Activated gamma-delta T cell (primary cell): ENCODE measurements around the gene HRK.

Source experiments
- DNase-seq: peaks from one replicate; lab custom pipeline; 2025; lab: John Stamatoyannopoulos, UW

HRK gene

DNA sequence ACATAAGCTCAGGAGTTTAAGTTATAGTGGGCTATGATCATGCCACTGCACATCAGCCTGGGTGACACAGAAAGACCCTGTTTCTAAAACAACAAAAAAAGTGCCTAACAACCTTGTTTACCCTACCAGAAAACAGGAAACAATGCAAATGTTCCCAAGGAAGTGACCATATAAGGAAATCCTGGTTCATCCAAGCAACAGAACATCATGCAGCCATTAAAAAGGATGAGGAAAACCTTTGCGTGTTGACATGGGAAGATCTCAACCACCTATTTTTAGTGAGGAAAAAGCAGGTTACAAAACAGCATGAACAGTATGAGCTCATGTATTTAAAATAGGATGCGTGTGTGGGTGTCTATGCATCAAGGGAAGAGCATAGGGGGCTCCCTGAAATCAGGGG, 13.7 kb downstream of the HRK start:
- no peak for DNase-seq

DNA sequence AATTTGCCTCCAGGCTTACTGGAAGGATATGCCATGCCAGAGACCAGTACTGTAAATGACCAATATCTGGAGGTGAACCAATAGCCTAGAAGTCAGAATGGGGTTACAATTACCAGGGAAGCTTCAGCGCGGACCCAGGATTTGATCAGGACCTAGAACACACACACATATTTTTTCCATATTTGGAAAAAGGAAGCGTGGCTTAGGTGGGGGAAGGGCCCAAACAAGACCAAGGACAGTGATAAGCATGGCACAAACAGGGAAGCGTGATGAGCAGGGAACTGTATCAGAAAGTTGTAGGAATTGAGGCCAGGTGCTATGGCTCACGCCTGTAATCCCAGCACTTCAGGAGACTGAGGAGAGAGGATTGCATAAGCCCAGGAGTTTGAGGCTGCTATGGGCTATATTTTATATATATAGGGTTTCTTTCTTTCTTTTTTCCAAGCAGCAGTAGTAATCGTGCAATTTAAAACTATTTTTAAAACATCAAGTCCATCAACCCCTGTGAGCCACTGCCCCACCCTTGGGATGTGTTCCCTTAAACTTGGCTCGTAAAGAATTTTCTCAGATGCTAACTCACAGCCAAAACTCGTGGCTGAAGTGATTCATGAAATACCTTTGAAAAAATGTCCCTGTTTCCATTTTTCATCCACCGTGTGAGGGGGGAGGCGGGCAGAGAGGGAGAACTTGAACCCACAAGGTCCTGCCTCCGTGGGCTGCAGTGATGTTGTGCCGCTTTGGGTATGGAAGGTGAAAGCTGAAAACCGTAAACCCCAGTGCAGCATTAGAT, 16.7 kb downstream of the HRK start:
- DNase-seq: no peak

DNA sequence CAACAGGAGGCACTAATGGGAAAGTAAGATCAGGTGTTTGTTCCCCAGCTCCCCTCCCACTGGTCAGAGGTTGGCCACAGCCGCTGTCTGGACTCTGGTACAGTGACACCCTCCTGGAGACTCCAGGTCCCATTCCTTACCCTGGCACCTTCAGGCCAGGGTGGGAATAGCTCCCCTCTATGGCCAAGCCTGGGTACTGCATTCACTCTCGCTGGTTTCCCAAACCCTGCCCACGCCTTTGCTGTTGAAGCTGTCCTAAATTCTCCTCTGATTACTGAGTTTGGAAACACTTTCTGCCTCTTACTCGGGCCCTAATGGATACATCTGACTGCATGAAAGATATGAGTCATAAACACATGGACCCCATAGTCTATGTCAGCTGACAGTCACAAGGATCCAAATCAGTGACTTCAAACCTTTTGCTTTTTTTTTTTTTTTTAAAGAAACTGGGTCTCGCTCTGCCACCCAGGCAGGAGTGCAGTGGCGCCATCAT, 17.9 kb downstream of the HRK start:
- DNase-seq: no peak

DNA sequence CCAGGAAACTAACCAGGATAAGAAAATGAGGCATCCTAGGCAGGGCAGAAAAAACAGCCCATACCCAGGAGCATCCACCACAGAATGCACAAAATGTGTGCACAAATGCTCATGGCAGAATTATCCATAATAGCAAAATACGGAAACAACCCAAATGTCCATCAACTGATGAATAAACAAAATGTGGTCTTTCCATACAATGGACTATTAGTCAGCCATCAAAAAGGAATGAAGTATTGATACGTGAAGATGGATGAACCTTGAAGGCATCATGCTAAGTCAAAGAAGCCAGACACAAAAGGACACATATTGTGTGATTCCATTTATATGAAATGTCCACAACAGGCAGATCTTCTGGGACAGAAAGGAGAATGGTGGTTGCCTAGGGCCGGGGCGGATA, 19.1 kb downstream of the HRK start:
- DNase-seq: no peak

DNA sequence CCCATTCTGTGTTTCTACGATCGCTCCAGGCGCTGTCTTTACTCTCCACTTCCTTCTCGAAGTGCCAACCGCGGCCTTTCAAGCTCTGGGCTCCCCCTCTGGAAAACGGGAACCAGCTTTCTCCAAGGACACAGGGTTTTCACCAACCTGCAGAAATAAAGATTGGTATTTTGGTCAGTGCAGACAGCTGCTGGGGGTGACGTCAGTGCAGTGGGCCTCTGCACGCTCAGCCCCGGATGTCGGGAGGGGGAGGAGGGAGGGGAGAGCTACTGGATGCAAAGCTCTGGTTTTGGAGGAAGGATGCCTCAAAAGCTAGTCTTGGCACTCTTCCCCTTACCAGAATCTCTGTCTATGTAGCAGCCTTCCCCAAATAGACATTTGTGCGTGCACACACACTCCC, 19.9 kb downstream of the HRK start:
- DNase-seq: no peak

DNA sequence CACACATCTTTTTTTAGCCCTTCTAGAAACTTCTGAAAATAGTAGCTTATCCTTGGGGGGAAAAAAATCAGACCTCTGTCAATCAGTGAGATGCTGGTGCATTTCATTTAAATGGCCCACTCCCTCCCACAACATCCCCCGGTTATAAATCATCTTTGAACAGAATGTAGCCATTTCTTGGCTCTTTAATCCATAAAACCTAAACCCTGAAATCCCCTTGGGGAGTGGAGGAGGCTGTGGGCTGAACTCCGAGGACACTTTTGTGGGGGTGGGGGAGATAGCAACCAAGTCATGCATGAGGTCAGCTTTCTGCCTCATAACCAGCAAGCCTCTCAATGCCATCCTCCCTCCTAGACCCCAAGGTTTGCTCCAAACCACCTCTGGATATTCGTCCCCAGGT, 21.0 kb downstream of the HRK start:
- DNase-seq: no peak

DNA sequence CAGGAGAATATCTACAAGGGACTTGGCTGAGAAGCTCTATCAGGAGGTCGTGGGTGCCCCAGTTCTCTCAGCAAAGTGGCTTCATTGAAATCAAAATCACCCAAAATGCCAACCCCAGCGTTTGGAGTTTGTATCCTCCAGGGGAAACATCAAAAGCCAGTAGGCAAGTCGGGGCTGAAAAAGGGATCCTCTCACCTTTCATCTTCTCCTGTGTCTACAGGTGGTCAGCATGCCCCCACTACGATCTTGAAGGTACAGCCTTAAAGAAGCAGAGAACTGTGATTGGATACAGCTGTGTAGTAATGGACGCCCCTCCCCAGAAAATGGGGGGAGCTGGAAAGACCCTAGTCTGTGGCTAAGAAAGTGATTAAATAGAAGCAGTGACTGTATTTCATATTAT, 22.2 kb downstream of the HRK start:
- no peak for DNase-seq

DNA sequence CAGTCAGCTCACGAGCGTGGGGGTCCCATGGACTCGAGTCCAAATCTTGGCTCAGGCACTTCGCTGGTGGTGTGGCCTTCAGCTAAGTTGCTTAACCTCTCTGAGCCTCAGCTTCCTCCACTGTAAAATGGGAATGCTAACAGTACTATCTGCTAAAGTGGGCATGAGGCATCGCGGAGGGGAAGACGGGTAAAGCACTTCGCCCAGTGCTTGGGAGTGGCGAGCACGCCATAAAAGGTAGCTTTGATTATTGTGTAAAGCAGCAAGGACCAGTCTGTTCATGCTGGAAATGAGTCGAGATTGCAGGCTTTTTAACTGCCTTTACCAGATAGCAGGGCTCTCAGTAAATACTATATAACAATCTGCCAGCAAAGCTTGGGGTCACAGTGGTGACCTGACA, 24.5 kb downstream of the HRK start:
- DNase-seq: no peak

DNA sequence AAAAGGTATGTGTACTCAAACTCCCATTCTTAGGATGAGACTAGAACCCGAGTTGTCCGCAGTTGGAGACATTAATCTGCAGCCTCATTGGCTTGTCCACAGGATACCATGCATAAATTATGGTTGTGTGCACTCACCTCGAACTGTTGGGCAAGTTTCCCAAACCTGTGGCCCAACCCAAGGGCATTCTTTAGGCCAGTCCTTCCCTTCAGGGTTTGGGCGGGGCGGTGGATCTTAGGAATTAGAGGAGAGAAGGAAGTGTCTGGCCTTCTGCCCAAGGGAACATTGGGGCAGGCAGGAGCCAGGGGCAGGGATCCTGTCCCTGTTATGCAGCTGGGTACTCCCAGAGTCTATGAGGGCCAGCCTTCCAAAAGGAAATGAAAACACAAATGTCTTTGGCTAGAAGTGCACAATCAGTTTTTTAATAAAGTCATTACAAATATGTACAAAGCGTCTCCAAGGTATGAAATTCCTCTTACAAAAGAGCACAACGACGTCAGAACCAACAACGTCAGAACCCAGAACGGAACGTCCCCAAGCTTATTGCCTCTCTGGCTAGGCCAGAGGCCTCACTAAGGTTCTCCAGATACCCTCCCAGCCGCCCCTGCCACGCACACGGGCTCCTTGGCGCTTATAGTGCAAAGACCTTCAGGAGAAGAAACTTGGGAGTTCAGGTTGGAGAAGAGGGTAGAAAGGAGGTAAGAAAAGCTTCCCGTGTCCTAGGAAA, 25.3 kb downstream of the HRK start:
- no peak for DNase-seq

DNA sequence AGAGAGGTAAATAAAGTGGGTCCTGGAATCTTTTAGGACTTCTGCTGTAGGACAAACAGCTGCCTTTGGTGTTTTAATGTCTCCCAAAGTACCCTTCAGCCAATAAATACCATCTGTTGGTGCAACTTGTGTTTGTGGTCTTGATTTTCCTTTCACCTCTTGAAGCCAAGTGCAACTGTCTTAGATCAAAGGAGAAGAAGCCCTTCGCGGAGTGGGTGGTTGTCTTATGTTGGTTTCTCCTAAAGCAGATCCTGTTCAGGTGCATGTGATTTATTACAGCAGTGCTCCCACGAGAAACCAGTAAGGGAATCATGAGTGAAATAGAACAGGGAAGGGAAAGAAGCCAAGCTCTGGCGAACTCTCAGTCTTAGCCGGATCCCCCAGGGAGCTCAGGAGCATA, 27.7 kb downstream of the HRK start:
- DNase-seq: no peak

DNA sequence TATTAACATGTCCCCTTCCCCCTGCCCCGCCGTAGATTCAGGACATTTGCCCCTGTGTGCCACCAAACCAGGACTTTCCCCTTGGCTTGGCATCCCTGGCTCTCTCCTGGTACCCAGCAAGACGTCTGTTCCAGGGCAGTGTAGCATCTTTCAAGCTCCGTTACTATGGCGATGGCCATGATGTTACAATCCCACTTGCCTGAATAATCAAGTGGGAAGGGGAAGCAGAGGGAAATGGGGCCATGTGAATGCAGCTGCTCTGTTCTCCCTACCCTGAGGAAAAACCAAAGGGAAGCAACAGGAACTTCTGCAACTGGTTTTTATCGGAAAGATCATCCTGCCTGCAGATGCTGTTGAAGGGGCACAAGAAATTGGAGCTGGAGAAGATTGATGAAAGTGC, 28.9 kb downstream of the HRK start:
- DNase-seq: no peak

DNA sequence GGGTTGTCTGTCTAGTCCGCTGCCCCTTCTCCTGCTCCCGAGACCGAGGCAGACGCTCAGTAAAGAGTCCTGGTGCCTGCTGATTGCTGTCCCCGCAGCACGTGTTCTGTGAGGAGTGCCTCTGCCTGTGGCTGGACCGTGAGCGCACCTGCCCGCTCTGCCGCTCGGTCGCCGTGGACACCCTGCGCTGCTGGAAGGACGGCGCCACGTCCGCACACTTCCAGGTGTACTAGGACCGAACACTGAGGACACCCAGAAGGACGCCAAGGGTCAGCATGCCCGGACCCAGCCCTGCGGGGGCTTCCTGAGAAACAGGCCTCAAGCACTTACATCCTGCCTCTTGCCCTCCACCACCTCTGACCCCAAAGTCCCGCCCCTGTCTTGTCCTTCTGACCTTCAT, 32.0 kb downstream of the HRK start:
- DNase-seq: no peak

DNA sequence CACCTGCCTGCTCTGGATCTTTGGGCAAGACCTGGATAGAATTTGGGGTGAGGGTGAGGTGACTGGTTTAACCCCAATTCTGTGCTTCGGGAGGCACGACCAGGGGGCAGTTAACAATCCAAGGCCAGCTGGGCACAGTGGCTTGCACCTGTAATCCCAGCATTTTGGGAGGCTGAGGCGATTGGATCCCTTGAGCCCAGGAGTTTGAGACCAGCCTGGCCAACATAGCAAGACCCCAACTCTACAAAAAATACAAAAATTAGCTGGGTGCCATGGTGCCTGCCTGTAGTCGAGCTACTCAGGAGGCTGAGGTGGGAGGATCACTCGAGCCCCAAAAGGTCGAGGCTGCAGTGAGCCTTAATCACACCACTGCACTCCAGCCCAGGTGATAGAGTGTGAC, 38.2 kb downstream of the HRK start:
- DNase-seq: no peak

DNA sequence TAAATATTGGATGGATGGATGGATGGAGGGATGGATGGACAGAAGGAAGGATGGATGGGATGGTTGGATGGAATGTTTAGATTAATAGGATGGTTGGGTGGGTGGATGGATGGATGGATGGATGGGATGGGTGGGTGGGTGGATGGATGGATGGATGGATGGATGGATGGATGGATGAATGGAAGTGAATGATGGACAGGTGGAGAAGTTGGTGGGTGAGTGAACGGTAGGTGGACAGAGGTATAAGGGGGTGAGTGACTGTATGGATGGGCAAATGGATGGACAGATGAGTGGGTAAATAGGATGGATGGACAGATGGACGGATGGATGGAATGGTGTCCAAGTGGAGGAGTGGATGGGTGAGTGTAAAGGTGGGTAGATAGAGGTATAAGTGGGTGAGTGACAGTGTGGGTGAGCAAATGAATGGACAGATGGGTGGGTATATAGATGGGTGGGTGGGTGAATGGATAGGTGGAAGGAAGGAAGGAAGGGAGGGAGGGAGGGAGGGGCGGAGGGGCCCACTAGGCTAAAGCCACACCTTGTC, 41.9 kb downstream of the HRK start:
- no peak for DNase-seq

DNA sequence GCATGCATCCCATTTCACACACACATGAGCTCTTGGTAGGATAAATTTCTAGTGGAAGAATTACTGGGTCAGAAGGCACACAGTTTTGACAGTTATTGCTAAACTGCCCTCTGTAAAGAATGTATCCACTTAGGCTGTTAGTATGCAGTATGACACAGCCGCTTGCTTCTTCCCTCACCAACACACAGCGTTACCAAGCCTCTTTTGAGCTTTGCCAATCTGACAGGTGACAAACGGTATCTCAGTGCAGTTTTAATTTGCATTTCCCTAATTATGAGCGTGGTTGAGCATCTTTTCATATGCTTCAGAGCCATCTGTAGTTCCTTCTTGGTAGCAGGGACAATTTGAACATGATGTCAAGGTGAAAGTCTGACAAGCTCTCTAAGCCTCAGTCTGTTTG, 42.9 kb downstream of the HRK start:
- no peak for DNase-seq

DNA sequence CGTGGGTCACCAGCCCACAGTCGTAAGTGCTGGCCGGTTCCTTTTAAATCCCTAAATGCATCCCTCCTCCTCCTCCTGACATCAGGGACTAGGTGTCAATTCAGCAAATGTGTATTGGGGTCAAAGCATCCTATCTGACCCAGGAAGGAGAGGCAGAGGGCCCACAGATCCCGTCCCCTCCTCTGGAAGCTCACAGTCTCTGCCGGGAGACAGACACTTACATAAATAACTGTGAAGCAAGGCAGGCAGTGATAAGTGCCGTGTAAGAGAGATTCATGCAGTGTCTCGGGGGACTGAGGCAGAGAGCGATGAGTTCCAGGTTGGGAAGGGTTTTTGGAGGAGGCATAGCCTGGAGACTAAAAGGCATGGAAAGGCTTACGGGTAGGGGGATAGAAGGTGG, 44.1 kb downstream of the HRK start:
- no peak for DNase-seq

DNA sequence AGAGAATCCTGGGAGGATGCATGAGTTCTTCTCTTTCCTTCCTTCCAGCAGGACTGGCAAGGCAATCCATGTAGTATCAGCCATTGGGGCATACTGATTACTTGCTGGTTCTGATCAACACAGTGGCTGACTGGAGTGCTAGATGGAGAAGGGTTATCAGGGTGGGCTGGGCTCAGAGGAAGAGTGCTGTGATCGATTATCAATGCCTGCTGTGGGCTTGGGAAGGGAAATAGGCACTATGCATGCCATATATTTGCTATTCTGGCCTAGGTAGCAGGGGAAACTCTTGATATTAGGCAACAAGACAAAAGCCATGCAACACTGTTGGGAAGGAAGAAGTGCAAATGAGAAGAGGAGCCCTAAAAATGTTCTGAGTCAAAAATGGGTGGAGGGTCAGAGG, 45.8 kb downstream of the HRK start:
- no peak for DNase-seq

DNA sequence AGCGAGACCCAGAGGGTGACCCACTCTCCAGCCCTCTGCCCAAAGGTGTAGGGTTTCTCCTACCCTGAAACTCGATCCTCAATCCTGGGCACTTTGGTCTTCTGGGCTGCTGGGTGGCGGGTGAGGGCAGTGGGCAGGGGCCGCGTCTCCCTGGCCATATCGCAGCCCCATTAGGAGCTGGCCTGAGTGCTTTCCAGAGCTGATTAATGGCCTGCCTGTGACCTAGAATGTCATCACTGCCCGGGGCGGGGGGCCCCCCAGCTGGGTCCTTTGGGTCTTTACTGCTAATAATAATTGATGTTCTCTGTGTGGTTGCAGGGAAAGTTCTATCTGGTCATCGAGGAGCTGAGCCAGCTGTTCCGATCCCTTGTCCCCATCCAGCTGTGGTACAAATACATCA, 47.8 kb downstream of the HRK start:
- DNase-seq: no peak

DNA sequence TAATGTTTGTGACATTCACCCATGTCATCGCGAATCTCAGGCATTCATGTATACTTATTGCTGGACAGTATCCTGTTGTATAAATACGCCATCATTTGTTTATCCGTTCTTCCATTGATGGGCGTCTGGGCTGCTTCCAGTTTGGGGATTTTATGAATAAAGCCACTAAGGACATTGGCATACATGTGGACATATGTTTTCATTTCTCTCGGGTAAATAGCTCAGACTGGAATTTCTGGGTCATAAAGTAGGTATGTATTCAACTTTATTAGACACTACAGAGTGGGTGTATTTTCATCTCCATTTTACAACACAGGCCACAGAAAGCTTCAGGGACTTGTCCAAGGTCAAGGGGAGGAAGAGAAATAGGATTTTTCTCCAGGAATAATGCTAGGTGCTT, 48.9 kb downstream of the HRK start:
- no peak for DNase-seq

DNA sequence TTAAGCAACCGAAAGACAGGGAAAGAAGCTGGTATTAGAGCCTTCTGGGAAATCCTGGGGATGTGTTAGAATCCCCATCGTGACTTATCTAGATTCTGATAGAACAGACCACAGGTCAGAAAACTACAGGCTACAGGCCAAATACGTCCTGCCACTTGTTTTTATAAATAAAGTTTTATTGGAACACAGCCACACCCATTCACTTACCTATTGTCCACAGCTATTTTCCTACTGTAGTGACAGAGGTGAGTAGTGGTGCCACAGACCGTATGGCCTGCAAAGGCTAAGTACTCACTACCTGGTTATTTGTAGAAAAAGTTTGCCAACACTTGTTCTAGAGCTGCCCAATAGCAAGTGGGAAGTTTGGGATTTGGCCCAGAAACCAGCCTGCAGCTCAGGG, 53.8 kb downstream of the HRK start:
- no peak for DNase-seq

DNA sequence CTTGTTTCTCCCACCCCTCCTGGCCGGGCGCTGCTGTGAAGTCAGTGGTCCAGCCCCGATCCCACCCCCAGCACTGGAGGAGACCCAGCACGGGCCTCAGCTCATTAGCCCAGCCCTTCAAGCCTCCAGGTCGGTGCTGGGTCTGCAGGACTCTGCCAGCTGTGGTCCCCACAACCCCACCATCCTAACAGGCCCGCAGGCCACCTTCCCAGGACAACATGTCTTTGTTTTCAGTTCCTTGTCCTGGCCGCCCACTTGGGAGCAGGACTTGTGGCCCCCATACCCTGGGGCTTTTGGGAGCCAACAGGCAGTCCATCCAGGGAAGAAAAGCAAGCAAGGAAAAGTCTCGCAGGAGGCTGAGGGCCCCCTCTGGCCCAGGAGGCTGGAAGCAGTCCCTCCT, 60.0 kb downstream of the HRK start:
- no peak for DNase-seq

DNA sequence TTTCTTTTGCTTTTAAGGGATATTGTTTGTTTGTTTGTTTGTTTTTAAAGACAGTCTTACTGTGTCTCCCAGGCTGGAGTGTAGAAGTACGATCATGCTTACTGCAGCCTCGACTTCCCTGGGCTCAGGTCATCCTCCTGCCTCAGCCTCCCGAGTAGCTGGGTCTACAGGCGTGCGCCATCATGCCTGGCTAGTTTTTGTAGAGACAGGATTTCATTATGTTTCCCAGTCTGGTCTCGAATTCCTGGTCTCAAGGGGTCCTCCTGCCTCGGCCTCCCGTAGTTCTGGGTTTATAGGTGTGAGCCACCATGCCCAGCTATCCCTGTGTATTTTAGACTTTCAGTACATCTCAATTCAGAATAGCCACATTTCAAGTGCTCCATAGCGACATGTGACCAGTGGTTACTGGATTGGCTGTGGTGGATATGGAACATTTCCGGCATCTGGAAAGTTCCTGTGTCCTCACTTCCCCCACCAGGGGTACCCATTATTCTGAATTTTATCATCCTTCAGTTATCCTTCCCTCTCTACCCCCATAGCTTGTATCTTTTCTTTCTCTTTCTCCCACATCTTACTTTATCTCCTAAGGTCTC, 61.1 kb downstream of the HRK start:
- DNase-seq: no peak
